ENCODE results near the gene LSM7.

DNA sequence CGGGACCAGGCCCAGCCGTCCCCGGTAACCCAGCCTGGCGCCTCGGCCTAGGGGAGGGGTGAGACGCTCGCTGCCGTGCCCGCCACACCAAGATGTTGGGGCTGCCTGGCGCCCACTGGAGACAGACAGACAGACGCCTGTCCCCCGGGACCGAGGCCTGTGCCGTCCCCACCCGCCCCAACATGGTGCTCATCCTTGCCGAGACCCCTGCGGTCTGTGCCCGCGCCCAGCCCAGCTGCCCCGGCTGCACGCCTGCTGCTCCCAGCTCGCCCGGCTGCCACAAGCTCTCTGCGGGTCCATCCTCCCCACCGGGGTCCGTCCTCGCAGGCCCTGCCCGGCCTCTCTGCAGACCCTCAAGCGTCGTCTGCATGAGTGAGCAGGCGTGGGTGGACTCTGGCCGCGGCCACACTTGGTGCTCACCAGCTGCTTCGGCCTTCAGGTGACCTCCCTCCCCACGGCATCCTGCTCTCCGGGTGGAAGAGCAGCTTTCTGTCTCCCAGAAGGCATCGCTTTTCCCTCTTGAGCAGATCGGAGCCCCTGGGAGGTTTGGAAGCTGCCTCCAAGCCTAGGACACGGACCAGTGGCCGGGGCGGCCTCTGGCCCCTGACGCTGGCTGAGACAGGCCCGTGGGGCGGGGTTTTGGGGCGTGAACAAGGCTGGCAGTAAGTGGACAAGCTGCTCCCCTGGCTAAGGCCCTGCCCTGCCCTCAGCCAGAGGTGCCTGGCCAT, 24.9 kb upstream of the LSM7 start:
- TF ChIP-seq CTCF (IDR thresholded peaks at IDR 0.05), result no peak
- no peak for TF ChIP-seq POLR2A (IDR thresholded peaks at IDR 0.05)
